Activated CD8-positive, alpha-beta T cell treated with anti-CD3 and anti-CD28 coated beads, Interleukin-2, amount 10 ng/mL, durations not matched to agents 7 days and 5 days (primary cell): ENCODE measurements around the gene WTAP. TPM values are rescaled to one million over a fixed set of nuclear protein-coding genes. Genes with fewer than 3 reads are reported as not detected.
"Not testable (repeated sequence)": the region's sequence is repeated elsewhere in the genome, so short reads cannot be mapped to it uniquely, and the experiment has no call there.

Source experiments
- ATAC-seq: fragments of 150-1000 bp; cut with Tn5 transposase; one replicate; pipeline ENCODE4 v1.10.0; 2021; ENCODE audit warnings: moderate library complexity
- CTCF ChIA-PET: fragments of 350-600 bp; sonication (Branson Sonifier 250); formaldehyde crosslinking; loops from one replicate; lab custom pipeline; 2021; ENCODE audit warnings: antibody characterized with exemption; lab: Charles Lee
- POLR2A ChIA-PET: fragments of 350-600 bp; sonication (Branson Sonifier 250); formaldehyde crosslinking; loops from one replicate; lab custom pipeline; 2021; ENCODE audit warnings: antibody characterized with exemption; lab: Charles Lee
- DNase-seq: peaks from one replicate; pipeline ENCODE4 v3.0.0-alpha.2; 2020
- H3K27ac Mint-ChIP-seq: one replicate; pipeline ENCODE4 v1.8.0; 2021; ENCODE audit warnings: mild to moderate bottlenecking, mixed read lengths
- H3K27me3 Mint-ChIP-seq: one replicate; pipeline ENCODE4 v1.8.0; 2021; ENCODE audit warnings: low read depth, mixed read lengths
- H3K36me3 Mint-ChIP-seq: one replicate; pipeline ENCODE4 v1.8.0; 2021; ENCODE audit warnings: low read depth, mixed read lengths
- H3K4me1 Mint-ChIP-seq: one replicate; pipeline ENCODE4 v1.8.0; 2021; ENCODE audit warnings: low read depth, mixed read lengths
- H3K4me3 Mint-ChIP-seq: one replicate; pipeline ENCODE4 v1.8.0; 2021; ENCODE audit warnings: mild to moderate bottlenecking, mixed read lengths
- H3K9me3 Mint-ChIP-seq: one replicate; pipeline ENCODE4 v1.8.0; 2022; ENCODE audit warnings: mixed read lengths; ENCODE audit not compliant: insufficient read depth
- total RNA-seq, 2 experiments: library from RNA; stranded (reverse); gene quantifications; one replicate each; pipeline ENCODE4 v1.2.3, GENCODE V29; 2021

Gene WTAP
- total RNA-seq, 2 experiments from 2014 or later = 111 to 113 TPM

DNA sequence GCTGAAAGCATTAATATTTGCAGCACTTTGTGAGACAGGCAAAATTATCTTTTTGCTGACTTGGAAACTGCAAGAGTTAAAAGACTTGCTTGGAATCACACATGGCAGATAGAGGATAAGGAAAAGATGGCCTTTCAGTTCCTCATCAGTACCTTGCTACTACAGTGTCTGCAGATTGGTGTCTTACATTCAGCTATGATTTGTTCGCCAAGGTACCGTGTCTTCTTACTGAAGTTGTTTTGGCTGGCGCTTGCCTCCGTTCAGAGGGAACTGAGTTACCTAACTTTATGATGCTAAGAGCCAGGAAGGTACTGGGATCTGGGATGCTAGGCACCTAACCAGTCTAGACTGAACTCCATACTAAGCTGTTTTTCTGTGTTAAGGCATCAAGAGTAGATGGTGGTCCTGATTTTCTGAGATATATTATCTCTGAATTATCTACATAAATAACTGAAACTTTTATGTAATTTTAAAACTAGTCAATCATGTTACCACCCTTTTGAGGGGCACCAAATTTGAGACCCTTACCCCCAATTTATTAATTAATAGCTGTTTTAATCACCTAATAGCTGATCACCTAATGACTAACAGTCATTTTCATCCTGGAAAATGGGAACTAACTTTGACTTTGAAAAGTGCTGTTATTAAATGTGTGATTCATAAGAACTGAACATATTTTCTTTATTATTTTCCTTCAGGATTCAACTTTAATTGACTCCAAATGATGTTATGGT, 2.5 kb downstream of the WTAP start:
- Mint-ChIP-seq H3K9me3 (no peaks in the 10 kb centered on the region), H3K27ac (peak overlapping the region; percentile 12), H3K4me1 (peaks cover 56% of the 10 kb centered on the region), H3K4me3 (peak overlapping the region; percentile 88), H3K27me3 (no peaks in the 10 kb centered on the region), H3K36me3 (peaks cover 41% of the 10 kb centered on the region)
- ChIA-PET POLR2A (interaction anchor here (0.6 to 5.3 kb wide), 6 partner anchors 9 to 61 kb away, joined by 3 to 56 read pairs (median 4); partner anchors contain the start of genes ACAT2 and SOD2), CTCF (interaction anchor here (1.2 to 4.6 kb wide), 5 partner anchors 9 to 39 kb away, joined by 3 to 33 read pairs (median 7); partner anchors contain the start of gene SOD2)
- DNase-seq (no peak), ATAC-seq (no peak)

DNA sequence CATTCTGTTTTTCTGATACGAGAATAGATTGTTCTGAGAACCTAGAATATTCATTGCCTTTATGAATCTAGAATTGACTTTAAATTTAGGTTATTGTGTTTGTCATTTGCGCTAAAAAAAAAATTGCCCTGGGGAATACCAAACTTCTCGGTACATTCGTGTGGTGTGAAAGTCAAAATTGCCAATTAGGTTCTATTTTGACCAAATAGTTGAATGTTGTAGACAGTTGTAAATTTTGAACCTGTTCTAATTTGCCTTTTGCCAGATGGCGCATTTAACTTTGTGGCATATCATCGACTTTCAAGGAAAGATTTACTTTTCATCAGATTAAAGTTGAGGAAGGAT, 3.0 kb downstream of the WTAP start:
- no peak for DNase-seq
- H3K27me3 Mint-ChIP-seq = no peaks in the 10 kb centered on the region
- peaks cover 41% of the 10 kb centered on the region for H3K36me3 Mint-ChIP-seq
- H3K4me1 Mint-ChIP-seq = peaks cover 54% of the 10 kb centered on the region
- H3K4me3 Mint-ChIP-seq = peak overlapping the region; percentile 0
- no peaks in the 10 kb centered on the region for H3K9me3 Mint-ChIP-seq
- no peak for ATAC-seq
- POLR2A ChIA-PET = interaction anchor here (1.2 to 5.3 kb wide), 3 partner anchors 19 to 39 kb away, joined by 3 to 37 read pairs (median 4); partner anchors contain the start of gene ACAT2
- CTCF ChIA-PET = interaction anchor here (1.2 to 4.6 kb wide), 3 partner anchors 9 to 39 kb away, joined by 3 to 33 read pairs (median 7); no protein-coding TSS in a partner anchor
- no peak overlapping the region for H3K27ac Mint-ChIP-seq

DNA sequence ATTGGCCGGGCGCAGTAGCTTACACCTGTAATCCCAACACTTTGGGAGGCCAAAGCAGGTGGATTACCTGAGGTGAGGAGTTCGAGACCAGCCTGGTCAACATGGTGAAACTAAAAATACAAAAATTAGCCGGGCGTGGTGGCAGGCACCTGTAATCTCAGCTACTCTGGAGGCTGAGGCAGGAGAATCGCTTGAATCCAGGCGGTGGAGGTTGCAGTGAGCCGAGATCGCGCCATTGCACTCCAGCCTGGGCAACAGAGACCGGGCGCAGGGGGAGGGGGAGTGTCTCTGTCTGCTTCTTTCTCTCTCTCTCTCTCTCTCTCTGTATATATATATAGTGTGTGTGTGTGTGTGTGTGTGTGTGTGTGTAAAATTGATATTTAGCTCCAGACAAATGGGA, 5.2 kb downstream of the WTAP start:
- H3K27me3 Mint-ChIP-seq, DNase-seq, H3K9me3 Mint-ChIP-seq, H3K4me3 Mint-ChIP-seq, ATAC-seq: not testable (repeated sequence)
- CTCF ChIA-PET = interaction anchor here (0.6 to 1.7 kb wide), 4 partner anchors 9 to 50 kb away, joined by 3 to 6 read pairs (median 3); no protein-coding TSS in a partner anchor
- Mint-ChIP-seq H3K4me1 (peaks cover 48% of the 10 kb centered on the region), H3K36me3 (peaks cover 39% of the 10 kb centered on the region), H3K27ac (peak overlapping the region; percentile 49)
- POLR2A ChIA-PET = interaction anchor here (0.6 to 1.5 kb wide), 4 partner anchors 9 to 39 kb away, joined by 3 to 7 read pairs (median 4); partner anchors contain the start of gene ACAT2

GRCh38 chr6:159733395-159733794, 6.1 kb downstream of the WTAP start:
- peaks cover 40% of the 10 kb centered on the region for H3K36me3 Mint-ChIP-seq

GRCh38 chr6:159736908-159737307, 9.6 kb downstream of the WTAP start:
- no peak for ATAC-seq
- Mint-ChIP-seq H3K27me3 (no peaks in the 10 kb centered on the region), H3K9me3 (no peaks in the 10 kb centered on the region), H3K4me1 (peaks cover 23% of the 10 kb centered on the region), H3K36me3 (peaks cover 34% of the 10 kb centered on the region), H3K4me3 (no peak overlapping the region), H3K27ac (no peak overlapping the region)
- ChIA-PET POLR2A (interaction anchor here (3.4 kb wide), 1 partner anchor 9 kb away, joined by 12 read pairs; the partner anchor contains the start of gene WTAP), CTCF (interaction anchor here (1.0 to 1.6 kb wide), 2 partner anchors 10 to 16 kb away, joined by 3 to 5 read pairs; partner anchors contain the start of gene WTAP)
- no peak for DNase-seq

More at GRCh38 chr6:159733395-159733794, 6.1 kb downstream of the WTAP start:
- H3K27me3 Mint-ChIP-seq, DNase-seq, ATAC-seq, H3K9me3 Mint-ChIP-seq, H3K27ac Mint-ChIP-seq, H3K4me3 Mint-ChIP-seq: not testable (repeated sequence)
- CTCF ChIA-PET = interaction anchor here (1.5 kb wide), 1 partner anchor 37 kb away, joined by 3 read pairs; no protein-coding TSS in a partner anchor
- peaks cover 54% of the 10 kb centered on the region for H3K4me1 Mint-ChIP-seq
- POLR2A ChIA-PET = interaction anchor here (0.6 to 1.5 kb wide), 3 partner anchors 10 to 39 kb away, joined by 3 to 7 read pairs (median 4); partner anchors contain the start of gene ACAT2

DNA sequence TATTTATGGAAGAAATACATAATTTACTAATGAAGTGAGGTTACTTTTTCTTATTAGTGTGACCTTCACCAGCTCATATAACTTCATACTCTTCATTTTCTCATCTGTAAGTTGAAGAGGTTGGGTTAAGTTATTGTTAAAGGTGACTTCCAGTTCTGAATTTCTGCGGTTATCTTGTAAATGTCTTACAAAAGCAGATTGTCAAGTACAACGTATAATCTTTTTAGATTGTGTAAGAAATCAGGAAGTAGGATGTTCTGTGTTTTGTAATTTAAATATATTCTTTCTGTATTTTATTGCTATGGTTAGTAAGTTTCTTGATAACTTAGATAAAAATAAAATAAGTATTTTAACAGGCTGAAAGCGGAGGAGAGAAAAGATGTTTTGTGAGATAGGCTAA, 12.0 kb downstream of the WTAP start:
- Mint-ChIP-seq H3K27ac (no peak overlapping the region), H3K9me3 (no peaks in the 10 kb centered on the region), H3K36me3 (peaks cover 40% of the 10 kb centered on the region), H3K4me1 (peaks cover 8% of the 10 kb centered on the region), H3K4me3 (no peak overlapping the region), H3K27me3 (no peaks in the 10 kb centered on the region)
- ChIA-PET CTCF (interaction anchor here (2.5 kb wide), 1 partner anchor 10 kb away, joined by 12 read pairs; no protein-coding TSS in a partner anchor), POLR2A (no interaction called here)
- no peak for DNase-seq
- no peak for ATAC-seq

GRCh38 chr6:159742165-159742564, 14.9 kb downstream of the WTAP start:
- H3K27me3 Mint-ChIP-seq = no peaks in the 10 kb centered on the region
- peaks cover 60% of the 10 kb centered on the region for H3K36me3 Mint-ChIP-seq
- ATAC-seq = no peak
- peaks cover 6% of the 10 kb centered on the region for H3K4me1 Mint-ChIP-seq
- H3K9me3 Mint-ChIP-seq = no peaks in the 10 kb centered on the region
- ChIA-PET POLR2A (no interaction called here), CTCF (interaction anchor here (0.9 to 1.4 kb wide), 2 partner anchors 9 to 13 kb away, joined by 3 to 4 read pairs; no protein-coding TSS in a partner anchor)
- no peak for DNase-seq
- peak overlapping the region; percentile 61 for H3K27ac Mint-ChIP-seq
- no peak overlapping the region for H3K4me3 Mint-ChIP-seq

DNA sequence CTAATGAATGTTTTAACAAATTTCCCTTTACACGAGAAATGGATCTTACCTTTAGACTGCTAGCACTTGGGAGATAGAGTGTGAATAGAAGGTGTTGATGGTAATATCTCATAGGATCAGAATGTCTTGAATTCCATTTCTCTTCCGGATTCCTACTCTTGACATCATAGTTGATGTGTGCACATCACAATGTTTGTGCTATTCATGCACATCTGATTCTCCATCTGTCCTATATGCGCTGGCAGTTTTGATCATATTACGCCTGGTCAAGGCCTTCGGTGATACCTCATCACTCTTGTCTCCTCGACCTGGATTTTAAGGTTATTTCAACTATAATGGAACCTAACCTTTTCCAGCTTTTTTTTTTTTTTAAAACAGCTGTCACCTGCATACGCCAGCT, 17.8 kb downstream of the WTAP start:
- DNase-seq (no peak), ATAC-seq (no peak)
- CTCF ChIA-PET = interaction anchor here (0.7 kb wide), 1 partner anchor 825 kb away, joined by 3 read pairs; no protein-coding TSS in a partner anchor
- Mint-ChIP-seq H3K27me3 (no peaks in the 10 kb centered on the region), H3K36me3 (peaks cover 76% of the 10 kb centered on the region), H3K4me3 (no peak overlapping the region), H3K4me1 (no peaks in the 10 kb centered on the region), H3K9me3 (no peaks in the 10 kb centered on the region), H3K27ac (no peak overlapping the region)
- POLR2A ChIA-PET = no interaction called here

DNA sequence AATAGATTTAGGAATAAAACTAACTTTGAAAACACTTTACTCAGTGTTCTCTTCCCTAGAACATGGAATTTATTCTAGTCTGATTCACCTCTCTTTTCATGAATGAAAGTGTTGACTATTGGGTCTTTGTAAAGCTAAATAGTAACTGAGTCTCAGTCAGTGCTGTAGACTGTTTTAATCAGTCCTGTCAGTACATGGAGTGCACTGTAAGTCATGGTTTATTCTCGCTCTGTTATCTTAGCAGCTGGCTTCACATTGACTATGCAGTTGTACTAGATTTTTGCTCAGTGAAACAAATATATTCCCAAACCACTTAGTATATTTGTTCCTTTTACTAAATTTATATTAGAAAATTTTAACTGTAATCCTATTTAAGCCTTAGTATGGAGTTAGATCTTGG, 19.5 kb downstream of the WTAP start:
- Mint-ChIP-seq H3K27me3 (no peaks in the 10 kb centered on the region), H3K4me1 (no peaks in the 10 kb centered on the region), H3K36me3 (peaks cover 73% of the 10 kb centered on the region), H3K4me3 (no peak overlapping the region), H3K27ac (no peak overlapping the region), H3K9me3 (no peaks in the 10 kb centered on the region)
- ChIA-PET POLR2A (interaction anchor here (0.5 to 1.0 kb wide), 2 partner anchors 19 to 39 kb away, joined by 3 read pairs; partner anchors contain the start of gene WTAP), CTCF (interaction anchor here (1.2 kb wide), 1 partner anchor 1087 kb away, joined by 3 read pairs; no protein-coding TSS in a partner anchor)
- no peak for DNase-seq
- no peak for ATAC-seq

DNA sequence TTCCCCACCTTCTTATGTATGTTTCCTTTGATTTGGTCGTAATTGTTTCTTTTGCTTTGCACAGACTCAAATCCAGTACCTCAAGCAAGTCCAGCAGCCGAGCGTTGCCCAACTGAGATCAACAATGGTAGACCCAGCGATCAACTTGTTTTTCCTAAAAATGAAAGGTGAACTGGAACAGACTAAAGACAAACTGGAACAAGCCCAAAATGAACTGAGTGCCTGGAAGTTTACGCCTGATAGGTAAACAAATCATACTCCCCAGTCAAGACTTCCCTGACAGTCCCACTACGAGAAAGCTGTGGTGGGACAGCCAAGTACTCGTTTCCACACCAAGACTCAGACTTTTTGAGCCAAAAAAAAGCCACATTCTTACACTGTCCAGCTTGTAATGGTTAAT, 20.8 kb downstream of the WTAP start:
- H3K4me1 Mint-ChIP-seq, H3K27ac Mint-ChIP-seq, H3K27me3 Mint-ChIP-seq, H3K9me3 Mint-ChIP-seq, ATAC-seq, DNase-seq, CTCF ChIA-PET, H3K4me3 Mint-ChIP-seq: not testable (repeated sequence)
- POLR2A ChIA-PET = interaction anchor here (1.1 to 1.5 kb wide), 2 partner anchors 18 to 22 kb away, joined by 3 read pairs; no protein-coding TSS in a partner anchor
- peaks cover 69% of the 10 kb centered on the region for H3K36me3 Mint-ChIP-seq

DNA sequence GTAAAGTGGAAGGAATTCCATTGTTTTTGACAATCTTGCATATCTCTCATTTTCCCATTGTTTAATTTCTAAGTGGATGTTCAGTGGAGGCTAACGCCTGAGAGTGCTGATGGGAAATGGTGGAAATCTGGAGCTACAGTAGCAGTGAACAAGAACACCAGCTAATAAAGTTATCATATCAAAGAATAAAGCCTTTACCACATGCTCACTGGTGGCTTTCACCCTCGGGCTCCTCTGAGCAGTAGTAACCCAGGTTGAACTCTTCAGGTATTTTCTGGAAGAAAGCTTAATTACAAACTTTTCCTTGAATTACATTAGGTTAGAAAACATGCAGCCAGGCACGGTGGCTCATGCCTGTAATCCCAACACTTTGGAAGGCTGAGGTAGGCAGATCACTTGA, 24.1 kb downstream of the WTAP start:
- H3K27ac Mint-ChIP-seq = no peak overlapping the region
- peaks cover 70% of the 10 kb centered on the region for H3K36me3 Mint-ChIP-seq

More for the DNA sequence above, 24.1 kb downstream of the WTAP start:
- ATAC-seq (no peak), DNase-seq (no peak)
- POLR2A ChIA-PET = interaction anchor here (1.2 to 1.4 kb wide), 2 partner anchors 11 to 39 kb away, joined by 3 to 5 read pairs; partner anchors contain the start of genes ACAT2 and MRPL18
- Mint-ChIP-seq H3K4me1 (no peaks in the 10 kb centered on the region), H3K27me3 (no peaks in the 10 kb centered on the region), H3K4me3 (no peak overlapping the region), H3K9me3 (no peaks in the 10 kb centered on the region)
- CTCF ChIA-PET = interaction anchor here (1.1 to 1.3 kb wide), 3 partner anchors 9 to 189 kb away, joined by 3 read pairs; no protein-coding TSS in a partner anchor
